DMS153 (cell line): ENCODE results near the gene NMU.
"Not testable (repeated sequence)": the region's sequence is repeated elsewhere in the genome, so short reads cannot be mapped to it uniquely, and the experiment has no call there.

Experiments
- DNase-seq: peaks from one replicate; lab custom pipeline; 2025; lab: John Stamatoyannopoulos, UW

Gene NMU

DNA sequence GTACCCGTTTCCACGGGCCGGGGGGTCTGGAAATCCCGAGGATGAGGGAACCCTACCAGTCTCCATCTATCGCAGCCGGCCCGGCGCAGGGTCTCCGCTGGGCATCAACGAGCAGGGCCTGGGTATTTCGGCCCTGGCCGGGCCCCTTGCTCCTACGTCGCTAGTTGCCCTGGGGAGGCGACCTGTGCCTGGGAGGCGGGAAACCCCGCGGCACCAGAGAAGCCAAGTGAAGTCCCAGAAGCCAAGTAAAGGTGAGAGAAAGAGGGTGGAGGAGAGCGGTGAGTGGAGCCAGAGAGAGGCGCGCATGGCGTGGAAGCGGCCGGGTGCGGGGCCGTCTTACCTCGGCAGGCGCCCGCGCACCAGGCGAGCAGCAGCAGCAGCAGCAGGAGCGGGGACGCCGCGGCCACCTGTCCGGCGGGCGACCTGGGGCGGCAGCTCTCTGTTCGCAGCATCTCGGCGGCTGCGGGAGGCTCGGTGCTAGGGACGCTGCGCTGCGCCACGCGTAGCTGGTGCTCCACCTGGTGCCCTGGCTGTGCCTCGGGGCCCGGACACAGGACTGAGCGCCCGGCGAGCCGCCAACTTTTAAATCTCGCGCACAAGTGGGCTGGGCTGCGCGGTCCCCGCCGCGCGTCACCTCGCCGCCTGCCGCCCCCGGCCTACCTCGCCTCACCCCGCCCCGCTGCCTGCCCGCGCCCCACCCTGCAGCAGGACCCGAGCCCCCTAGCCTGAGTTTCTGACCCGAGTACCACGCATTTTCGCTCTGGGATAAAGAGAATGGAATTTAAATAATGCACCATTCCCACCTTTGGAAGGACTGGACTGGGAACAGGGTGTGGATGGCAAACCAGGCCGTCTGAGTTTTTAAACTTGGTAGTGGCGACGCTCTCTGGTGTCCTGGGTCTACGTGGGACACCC, at the start of gene NMU:
Gene NMU, minus strand, starts transcription at position 558 of the 915 bp plus-strand sequence. Its CDS starts 106 bp downstream, at position 452.
- peak; percentile 58 for DNase-seq

DNA sequence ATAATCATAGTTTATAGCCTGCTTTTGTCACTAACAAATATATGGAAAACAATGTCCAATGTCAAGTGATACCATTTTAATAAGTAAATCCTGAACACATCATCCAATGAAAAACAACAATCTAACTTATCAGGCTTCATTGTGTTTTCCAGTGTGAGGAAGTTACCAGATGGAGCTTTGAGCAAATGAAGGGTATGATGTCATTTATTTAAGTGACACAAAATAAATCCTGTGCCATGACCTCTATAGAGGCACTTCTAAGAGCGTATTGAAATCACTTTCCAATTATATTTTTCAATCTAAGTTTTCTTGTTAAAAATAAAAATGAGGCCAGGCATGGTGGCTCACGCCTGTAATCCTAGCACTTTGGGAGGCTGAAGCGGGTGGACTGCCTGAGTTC, 48.2 kb upstream of the NMU start:
- no peak for DNase-seq

GRCh38 chr4:55682797-55683196, 46.7 kb upstream of the NMU start:
- not testable (repeated sequence) for DNase-seq

DNA sequence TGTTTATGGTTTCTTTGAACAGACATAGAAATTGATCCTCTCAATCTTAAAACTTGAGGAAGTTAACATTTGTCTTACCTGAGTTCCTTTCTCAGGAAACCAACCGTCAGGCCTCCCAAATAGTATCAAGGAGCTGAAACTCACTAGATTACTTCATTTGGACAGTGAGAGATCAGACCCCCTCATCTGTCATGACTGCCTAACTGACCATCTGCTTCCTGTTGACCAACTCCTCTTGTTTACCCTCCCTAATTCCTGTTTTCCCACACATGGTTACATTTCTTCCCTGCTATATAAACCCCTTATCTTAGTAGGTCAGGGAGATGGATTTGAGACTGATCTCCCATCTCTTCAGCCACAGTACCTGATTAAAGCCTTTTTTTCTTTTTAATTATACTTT, 46.2 kb upstream of the NMU start:
- no peak for DNase-seq

DNA sequence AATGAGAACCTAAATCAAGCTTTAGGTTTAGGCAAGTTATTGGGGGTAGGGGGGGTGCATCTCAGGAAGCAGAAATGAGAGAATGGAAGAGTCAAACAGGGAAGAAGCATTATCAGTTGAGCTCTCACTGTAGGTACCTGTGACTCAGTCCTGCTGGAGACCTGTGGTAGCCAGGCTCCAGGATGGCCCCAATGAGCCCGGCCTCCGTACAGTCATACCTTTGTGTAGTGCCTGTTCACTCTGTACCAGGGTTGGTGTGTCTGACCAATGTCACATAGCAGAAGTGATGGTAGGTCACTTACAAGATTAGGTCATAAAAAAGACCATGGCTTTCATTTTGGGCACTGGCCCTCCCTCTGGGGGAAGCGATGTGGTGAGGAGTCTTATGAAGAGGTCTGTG, 45.3 kb upstream of the NMU start:
- DNase-seq: no peak

DNA sequence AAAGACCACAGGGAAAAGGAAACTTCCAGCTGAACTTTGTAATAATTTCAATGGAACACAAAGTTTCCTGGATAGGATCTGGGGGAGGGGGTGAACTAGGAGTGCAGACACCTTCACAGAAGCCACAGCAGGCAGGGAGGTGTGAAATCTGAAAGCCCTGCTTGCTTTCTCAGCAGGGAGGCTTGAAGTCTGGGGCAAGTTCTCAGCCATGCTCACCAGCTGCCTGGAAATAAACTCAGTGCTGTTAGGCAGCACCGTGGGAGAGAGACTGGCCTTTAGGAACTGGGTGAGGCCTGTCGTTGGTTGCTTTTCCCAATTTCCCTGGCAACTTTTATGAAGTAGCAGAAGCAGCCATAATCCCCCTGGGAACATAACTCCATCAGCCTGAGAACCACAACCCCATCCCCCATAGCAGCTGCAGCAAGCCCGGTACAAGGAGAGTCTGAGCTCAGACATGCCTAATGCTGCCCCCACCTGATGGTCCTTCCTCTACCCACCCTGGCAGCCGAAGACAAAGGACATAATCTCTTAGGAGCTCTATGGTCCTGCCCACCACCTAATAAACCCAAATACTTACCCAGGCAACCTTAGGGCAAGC, 39.2 kb upstream of the NMU start:
- peak; percentile 32 for DNase-seq

DNA sequence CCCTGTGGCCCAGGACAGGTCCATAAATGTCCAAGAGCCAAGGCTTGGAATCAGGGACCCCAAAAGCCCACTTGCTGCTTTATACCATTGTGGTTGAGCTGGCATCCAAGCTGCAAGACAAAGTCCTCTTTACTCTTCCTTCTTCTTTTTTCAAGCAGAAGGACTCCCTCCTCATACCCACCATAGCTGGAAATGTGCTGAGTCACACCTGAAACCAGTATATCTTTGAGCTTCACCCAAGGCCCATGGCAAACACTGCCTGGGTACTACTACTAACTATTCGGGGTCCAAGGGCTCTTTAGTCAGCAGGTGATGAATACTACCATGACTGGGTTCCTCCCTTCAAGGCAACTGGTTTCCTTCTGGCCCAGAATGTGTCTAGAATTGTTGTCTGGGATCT, 37.3 kb upstream of the NMU start:
- no peak for DNase-seq

DNA sequence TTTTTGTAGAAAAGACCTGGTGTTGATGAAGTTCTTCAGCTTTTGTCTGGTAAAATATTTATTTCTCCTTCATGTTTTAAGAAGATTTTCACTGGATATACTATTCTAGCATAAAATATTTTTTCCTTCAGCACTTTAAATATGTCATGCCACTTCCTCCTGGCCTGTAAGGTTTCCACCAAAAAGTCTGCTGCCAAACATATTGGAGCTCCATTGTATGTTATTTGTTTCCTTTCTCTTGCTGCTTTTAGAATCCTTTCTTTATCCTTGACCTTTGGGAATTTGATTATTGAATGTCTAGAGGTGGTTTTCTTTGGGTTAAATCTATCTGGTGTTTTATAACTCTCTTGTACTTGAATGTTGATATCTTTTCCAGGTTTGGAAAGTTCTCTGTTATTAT, 35.6 kb upstream of the NMU start:
- DNase-seq: no peak

GRCh38 chr4:55670695-55671094, 34.6 kb upstream of the NMU start:
- no peak for DNase-seq

DNA sequence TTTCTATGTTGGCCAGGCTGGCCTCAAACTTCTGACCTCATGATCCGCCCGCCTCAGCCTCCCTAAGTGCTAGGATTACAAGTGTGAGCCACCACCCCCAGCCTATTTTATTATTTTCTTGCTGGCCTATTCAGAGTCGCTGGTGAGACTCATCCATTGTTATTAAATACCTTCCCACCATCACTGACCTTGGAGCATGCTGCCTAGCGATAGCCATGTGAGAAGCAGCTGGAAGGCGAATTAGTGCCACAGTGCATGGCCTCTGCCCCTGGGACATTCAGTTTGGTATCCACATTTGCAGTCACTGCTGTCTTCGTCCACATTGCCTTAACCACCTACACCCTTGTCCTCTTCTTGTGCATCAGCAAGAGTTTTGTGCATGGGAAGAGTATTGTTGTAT, 32.4 kb upstream of the NMU start:
- no peak for DNase-seq

DNA sequence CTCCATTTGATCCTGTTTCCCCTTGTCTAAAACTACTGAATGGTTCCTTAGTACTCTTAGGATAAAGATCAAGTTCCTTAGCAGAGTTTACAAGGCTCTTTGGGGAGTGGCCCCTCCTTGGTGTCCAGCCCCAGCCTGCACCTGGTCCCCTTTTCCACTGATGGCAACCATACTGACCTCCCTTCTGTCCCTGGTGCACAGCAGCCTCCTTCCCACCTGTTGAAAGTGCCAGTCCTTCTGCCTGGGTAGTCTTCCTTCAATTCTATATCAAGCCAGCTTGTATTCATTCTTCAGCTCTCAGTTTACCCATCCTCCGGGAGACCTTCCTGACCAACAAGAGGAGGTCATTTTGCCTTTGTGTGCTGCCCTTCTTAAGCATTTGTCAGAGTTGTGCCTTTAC, 30.4 kb upstream of the NMU start:
- no peak for DNase-seq

DNA sequence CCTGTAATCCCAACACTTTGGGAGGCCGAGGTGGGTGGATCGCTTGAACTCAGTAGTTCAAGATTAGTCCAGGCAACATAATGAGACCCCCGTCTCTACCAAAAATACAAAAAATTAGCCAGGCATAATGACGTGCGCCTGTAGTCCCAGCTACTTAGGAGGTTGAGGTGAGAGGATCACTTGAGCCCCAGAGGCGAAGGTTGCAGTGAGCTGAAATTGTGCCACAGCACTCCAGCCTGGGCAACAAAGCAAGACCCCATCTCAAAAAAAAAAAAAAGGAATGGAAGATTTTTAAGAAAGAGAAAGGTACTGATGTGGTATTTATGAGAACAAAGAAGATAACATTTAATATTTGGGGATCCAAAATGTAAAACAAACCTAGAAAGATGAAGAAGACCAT, 27.0 kb upstream of the NMU start:
- no peak for DNase-seq

DNA sequence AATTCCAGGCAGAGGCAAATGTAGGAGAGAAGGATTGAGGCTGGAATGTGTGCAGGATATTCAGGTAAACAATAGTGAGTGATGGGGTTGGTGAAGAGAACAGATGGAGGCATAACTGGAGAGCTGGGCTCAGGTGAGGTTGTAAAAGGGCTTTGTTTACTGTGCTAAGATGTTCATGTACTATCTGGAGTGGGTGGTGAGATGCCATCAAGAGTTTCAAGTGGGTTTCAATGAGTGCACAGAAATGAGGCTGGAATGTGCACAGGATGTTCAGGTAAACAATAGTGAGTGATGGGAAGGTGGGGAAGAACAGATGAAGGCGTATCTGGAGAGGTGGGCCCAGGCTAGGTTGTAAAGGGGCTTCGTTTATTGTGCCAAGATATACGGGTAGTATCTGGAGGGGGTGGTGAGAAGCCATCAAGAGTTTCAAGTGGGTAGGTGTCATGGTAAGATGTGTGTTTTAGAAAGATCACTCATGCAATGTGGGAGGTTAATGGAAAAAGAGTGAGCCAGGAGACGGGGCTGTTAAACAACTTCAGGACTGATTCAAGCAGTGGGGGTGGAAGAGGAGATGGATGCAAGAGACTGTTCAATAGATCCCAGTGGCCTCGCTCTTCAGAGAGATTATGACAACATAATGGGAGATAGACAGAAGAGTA, 25.4 kb upstream of the NMU start:
- DNase-seq: no peak

DNA sequence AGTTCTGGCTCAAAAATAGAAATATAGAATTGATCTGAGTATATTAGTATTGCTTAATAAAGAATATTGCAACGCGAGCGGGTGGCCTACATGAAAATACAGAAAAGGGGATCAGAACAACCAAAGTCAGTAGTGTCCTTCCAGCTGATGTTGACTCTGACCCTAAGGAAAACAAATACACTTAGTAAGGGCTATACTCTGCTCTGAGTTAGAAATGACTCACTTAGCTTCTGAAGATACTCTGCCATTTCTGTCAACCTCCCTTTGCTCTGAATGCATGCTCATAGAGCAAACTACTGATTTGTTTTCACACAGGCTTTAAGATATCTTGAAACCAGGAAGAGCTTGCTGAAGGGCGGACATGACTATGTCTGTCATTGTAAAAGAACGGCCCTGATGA, 22.6 kb upstream of the NMU start:
- no peak for DNase-seq

GRCh38 chr4:55654131-55654530, 18.0 kb upstream of the NMU start:
- no peak for DNase-seq

- DNase-seq: no peak
Observed at GRCh38 chr4:55650483-55650882, 14.4 kb upstream of the NMU start.

- DNase-seq: no peak
Observed at GRCh38 chr4:55637272-55637820, 1.2 kb upstream of the NMU start.

- no peak for DNase-seq
Observed at GRCh38 chr4:55636656-55636999, 530 bp upstream of the NMU start.

DNA sequence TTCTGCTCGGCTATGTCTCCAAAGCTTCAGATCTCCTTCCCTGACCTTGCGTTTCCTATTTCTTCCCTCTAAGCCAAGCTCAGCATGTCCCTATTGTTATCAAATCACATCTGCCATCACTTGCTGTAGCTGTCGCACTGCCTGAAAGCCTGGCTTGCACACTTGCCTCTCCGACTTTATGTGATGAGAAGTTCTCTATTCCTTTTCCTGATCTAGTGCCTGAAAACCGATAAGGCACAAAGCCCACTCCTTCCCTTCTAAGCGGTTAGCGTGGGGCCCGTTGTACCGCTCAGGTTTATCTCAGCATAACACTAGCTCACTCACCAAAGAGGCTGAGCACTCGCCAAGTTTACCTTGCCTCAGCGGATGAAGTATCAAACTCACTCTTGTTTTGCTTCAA, 816 bp downstream of the NMU start:
- no peak for DNase-seq

GRCh38 chr4:55634417-55635128, 1.5 kb downstream of the NMU start:
- DNase-seq: no peak

GRCh38 chr4:55633903-55634302, 2.2 kb downstream of the NMU start:
- DNase-seq: no peak

- DNase-seq: no peak
Observed at GRCh38 chr4:55625835-55626234, 10.3 kb downstream of the NMU start.
